BJ (cell line): ENCODE results near the gene VRK2. TPM values are rescaled to one million over a fixed set of nuclear protein-coding genes. Genes with fewer than 3 reads are reported as not detected.

Experiments
- CTCF ChIA-PET: fragments of 350-600 bp; formaldehyde crosslinking; extraction: SDS; loops from one replicate; lab custom pipeline; 2021; ENCODE audit warnings: antibody characterized with exemption, inconsistent platforms; lab: Yijun Ruan, JAX
- POLR2A ChIA-PET: fragments of 300-600 bp; sonication (Branson Sonifier 250); formaldehyde crosslinking; extraction: SDS; loops from one replicate; lab custom pipeline; 2021; ENCODE audit warnings: antibody characterized with exemption; lab: Charles Lee
- DNase-seq: peaks from one replicate; pipeline ENCODE4 v3.0.0-alpha.2; 2011; ENCODE audit warnings: low read depth
- H3K27me3 ChIP-seq: 2 replicates; pipeline ENCODE4 v1.6.0; 2011; ENCODE audit warnings: low read length; ENCODE audit not compliant: control insufficient read depth, insufficient read depth
- H3K36me3 ChIP-seq: 2 replicates; pipeline ENCODE4 v1.5.1; 2011; ENCODE audit warnings: low read length; ENCODE audit not compliant: control insufficient read depth, insufficient read depth
- H3K4me3 ChIP-seq: 2 replicates; pipeline ENCODE4 v1.5.1; 2011; ENCODE audit warnings: low read depth, mild to moderate bottlenecking, control low read depth, low read length
- polyA plus RNA-seq: library from polyadenylated mRNA; depleted of rRNA; stranded (reverse); fragments of >200 nt; gene quantifications from 2 replicates; pipeline ENCODE4 v1.2.3, GENCODE V29; 2011
- TF ChIP-seq, protein P1 (sequence below): IDR thresholded peaks from 2 replicates; pipeline ENCODE4 v1.5.1; 2011; ENCODE audit warnings: low read depth, mild to moderate bottlenecking, control low read depth, inconsistent platforms, low read length, moderate library complexity; ENCODE audit not compliant: insufficient read depth

Gene VRK2
- polyA plus RNA-seq, 1 experiment: 11.9 TPM

DNA sequence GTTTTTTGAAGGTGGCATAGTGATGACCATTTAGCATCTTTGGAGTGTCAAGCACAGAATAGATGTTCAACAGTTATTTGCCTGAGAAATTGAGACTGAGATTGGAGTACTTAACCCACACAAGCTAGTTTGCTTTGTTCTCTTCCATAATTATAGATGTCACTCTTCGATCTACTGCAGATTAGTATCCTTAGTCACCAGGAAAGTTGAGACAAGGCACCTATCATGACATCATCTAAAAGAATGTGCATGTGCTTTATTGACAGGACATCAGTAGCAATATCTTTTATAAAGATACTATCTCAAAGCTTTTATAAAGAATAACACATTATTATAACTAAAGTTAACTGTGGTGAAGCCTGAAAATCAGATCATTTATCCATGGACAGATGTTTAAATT, 6.4 kb downstream of the VRK2 start:
- DNase-seq: no peak
- Histone ChIP-seq H3K27me3 (no peaks in the 10 kb centered on the region), H3K4me3 (no peak overlapping the region), H3K36me3 (no peaks in the 10 kb centered on the region)
- TF ChIP-seq, protein P1, sequence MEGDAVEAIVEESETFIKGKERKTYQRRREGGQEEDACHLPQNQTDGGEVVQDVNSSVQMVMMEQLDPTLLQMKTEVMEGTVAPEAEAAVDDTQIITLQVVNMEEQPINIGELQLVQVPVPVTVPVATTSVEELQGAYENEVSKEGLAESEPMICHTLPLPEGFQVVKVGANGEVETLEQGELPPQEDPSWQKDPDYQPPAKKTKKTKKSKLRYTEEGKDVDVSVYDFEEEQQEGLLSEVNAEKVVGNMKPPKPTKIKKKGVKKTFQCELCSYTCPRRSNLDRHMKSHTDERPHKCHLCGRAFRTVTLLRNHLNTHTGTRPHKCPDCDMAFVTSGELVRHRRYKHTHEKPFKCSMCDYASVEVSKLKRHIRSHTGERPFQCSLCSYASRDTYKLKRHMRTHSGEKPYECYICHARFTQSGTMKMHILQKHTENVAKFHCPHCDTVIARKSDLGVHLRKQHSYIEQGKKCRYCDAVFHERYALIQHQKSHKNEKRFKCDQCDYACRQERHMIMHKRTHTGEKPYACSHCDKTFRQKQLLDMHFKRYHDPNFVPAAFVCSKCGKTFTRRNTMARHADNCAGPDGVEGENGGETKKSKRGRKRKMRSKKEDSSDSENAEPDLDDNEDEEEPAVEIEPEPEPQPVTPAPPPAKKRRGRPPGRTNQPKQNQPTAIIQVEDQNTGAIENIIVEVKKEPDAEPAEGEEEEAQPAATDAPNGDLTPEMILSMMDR: no peak
- CTCF ChIA-PET: no interaction called here
- POLR2A ChIA-PET: no interaction called here

DNA sequence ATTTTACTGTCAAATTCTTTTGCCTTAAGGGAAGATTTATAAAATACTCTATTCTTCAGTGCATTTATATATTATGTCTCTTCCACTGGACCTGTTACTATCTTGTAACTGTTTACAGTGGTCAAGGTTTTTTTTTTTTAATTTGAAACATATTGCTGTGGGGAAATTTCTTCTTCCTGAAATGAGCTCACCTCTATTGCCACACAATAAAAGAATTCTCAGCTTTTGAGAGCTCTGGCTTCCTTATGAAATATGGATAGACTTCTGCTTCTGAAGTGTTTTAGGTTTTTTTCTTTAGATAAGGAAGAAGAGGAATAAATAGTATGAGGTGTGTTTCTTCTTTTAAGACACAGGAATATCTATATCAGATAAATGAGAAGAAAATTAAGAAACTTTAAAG, 7.7 kb downstream of the VRK2 start:
- Histone ChIP-seq H3K27me3 (no peaks in the 10 kb centered on the region), H3K4me3 (no peak overlapping the region), H3K36me3 (no peaks in the 10 kb centered on the region)
- TF ChIP-seq, protein P1: no peak
- POLR2A ChIA-PET: interaction anchor here (0.6 to 1.3 kb wide), 4 partner anchors 12 to 1158 kb away, joined by 3 to 6 read pairs (median 4); no protein-coding TSS in a partner anchor
- no peak for DNase-seq
- CTCF ChIA-PET: interaction anchor here (0.6 kb wide), 1 partner anchor 172 kb away, joined by 3 read pairs; no protein-coding TSS in a partner anchor

DNA sequence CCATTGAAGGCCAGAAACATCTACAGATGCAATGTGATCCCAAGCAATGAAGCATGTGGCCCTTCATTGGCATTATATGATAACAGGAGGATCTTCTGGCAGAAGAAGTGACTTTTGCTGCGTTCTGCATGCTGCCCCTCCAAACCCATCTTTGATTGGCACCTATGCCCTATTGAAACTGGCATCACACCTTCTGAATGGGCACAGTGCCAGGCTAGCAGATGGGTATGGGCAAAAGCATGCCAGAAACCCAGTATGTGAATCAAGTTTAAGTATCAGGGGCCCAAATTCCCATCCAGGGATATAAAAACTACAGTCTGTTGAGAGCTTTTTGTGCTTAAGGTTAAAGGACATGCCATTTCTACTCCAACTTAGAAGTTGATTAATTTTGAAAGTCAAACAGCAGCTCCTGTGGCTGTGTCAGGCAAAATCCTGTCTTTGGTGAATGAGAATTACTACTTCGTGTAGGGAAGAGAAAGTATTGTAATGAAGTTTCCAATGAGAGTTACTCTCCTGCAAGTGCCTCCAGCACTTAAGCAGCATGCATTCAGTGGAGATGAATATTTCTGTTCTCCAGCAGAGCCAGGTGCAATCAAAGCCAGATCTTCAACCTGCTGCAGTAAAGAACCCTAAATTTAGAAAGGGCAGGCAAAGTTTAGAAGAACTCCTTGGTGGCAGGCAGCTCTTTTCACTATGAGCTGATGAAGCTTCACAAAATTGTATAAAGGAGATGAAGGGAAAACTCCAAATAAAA, 8.6 kb downstream of the VRK2 start:
- no peak overlapping the region for H3K4me3 ChIP-seq
- no peaks in the 10 kb centered on the region for H3K36me3 ChIP-seq
- POLR2A ChIA-PET: no interaction called here
- CTCF ChIA-PET: no interaction called here
- TF ChIP-seq, protein P1: no peak
- H3K27me3 ChIP-seq: no peaks in the 10 kb centered on the region
- no peak for DNase-seq

DNA sequence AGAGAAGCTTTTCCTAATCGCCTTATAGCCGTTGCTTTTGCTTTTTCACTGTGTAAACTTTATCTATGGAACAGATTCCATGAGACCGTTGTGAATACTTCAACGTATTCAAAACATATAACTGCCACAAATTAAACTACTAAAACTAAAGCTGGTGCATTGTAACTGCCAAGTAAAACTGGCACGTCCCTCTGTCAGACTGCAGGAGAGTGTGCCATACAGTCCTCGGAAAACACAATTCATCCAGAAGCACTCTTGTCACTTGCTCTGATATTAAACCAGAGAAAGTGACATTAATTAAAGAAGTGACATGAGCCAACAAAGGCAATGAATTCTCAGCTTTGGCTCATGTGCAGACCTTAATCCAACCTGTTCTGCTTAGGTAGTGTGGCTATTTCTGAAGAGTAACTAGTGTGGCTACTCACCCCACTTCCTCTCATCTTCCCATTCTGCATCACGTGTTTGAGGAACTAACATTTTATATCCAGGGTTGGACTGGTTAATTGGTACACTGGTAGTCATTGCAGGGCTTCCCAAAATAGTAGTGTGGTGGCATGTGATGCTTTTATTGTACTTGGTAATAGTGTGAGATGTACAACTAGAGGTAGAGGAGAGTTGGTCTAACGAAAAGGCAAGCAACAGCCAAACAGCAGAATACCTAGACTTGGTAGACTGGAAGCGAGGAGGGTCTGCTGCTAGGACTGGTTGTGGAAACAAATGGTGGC, 9.7 kb downstream of the VRK2 start:
- Histone ChIP-seq H3K36me3 (no peaks in the 10 kb centered on the region), H3K27me3 (no peaks in the 10 kb centered on the region), H3K4me3 (no peak overlapping the region)
- DNase-seq: no peak
- ChIA-PET CTCF (no interaction called here), POLR2A (no interaction called here)
- TF ChIP-seq, protein P1: no peak
